Upper lobe of left lung (tissue), 4 donors: ENCODE measurements around the gene TCP11L1.

Experiments used
- CTCF ChIP-seq, 6 experiments: fragments of 450-650 bp in 4 of 6; fragments of 200-600 bp in 2 of 6; sonication (generic) in 2 of 6; IDR thresholded peaks; one replicate each; pipeline ENCODE4 v1.5.1; 2016 to 2019; ENCODE audit warnings: antibody characterized with exemption in 6 of 6
- POLR2A ChIP-seq, 4 donors: fragments of 450-650 bp; IDR thresholded peaks; one replicate each; pipeline ENCODE4 v1.5.1; 2016 to 2017; ENCODE audit warnings: antibody characterized with exemption in 4 of 4, mild to moderate bottlenecking in 2 of 4

- TF ChIP-seq POLR2A (IDR thresholded peaks at IDR 0.05) (no peak), CTCF (IDR thresholded peaks at IDR 0.05) (no peak)
Measured at GRCh38 chr11:33013755-33014154, 25.6 kb upstream of the TCP11L1 start.
